ENCODE results near the gene MVB12B. TPM values are rescaled to one million over a fixed set of nuclear protein-coding genes. Genes with fewer than 3 reads are reported as not detected.

The MVB12B gene
- total and polyA plus RNA-seq, 2 of the 13 experiments (the other 11 are each of a cell fraction or from before 2014, with no cell fraction given): 12.1 to 30.1 TPM

- TF ChIP-seq PRDM15 (CRISPR knock-in tag; IDR thresholded peaks at IDR 0.05): no peak
Observed at GRCh38 chr9:126348911-126349550, 22.4 kb downstream of the MVB12B start (continued).

GRCh38 chr9:126354887-126355770 is 28.5 kb downstream of the MVB12B start:
- no peak overlapping the region for H3K4me2 ChIP-seq (ENCODE audit: low read depth, low read length)
- H3K27ac ChIP-seq (ENCODE audit: extremely low read length, insufficient read depth, low read length): no peak overlapping the region
- H3K36me3 ChIP-seq (replicated peaks in 1 of 2; ENCODE audit: control insufficient read depth in 1 of 2, insufficient read depth in 2 of 2, low read length in 2 of 2): peaks cover 0 to 9% of the 10 kb centered on the region in 2 experiments; a peak in 1 of 5 replicates
- intact Hi-C loops (cut with micrococcal nuclease; ENCODE audit: unreplicated experiment) (no loop called here), in situ Hi-C loops (cut with HindIII; ENCODE audit: extremely low pct_ligation_motif_present, low pct_unique_long_range_greater_than_20kb) (no loop called here)
- no peaks in the 10 kb centered on the region; the same call in 1 of the 2 replicates for H4K20me1 ChIP-seq (ENCODE audit: insufficient read depth, low read length)
- H3K4me3 ChIP-seq (replicated peaks in 1 of 3; ENCODE audit: insufficient read depth in 1 of 3, low read depth in 2 of 3, low read length in 3 of 3): no peak overlapping the region
- H3K9ac ChIP-seq (ENCODE audit: insufficient read depth, low read depth, low read length): no peak overlapping the region
- 93% methylated on average over 12 of the region's 12 CpGs for WGBS (ENCODE audit: low lambda C conversion rate)
- DNase-seq (ENCODE audit: low spot score) (no peak), ATAC-seq (no peak), FAIRE-seq (no peak)
- H2AFZ ChIP-seq (ENCODE audit: low read length): no peak overlapping the region
- no TSS peak for BruUV-seq (replicated peaks)
- no peaks in the 10 kb centered on the region for H3K27me3 ChIP-seq (ENCODE audit: control insufficient read depth in 1 of 2, insufficient read depth in 2 of 2, low read length in 2 of 2)
- peaks cover 84% of the 10 kb centered on the region for H3K79me2 ChIP-seq (ENCODE audit: insufficient read depth, low read length)
- peaks cover 13% of the 10 kb centered on the region for H3K9me3 ChIP-seq (ENCODE audit: low read length)
- ChIA-PET CTCF (ENCODE audit: low intra/inter-chr PET ratio, low total read pairs) (no interaction called here), POLR2A (no interaction called here)
- peaks cover 4% of the 10 kb centered on the region; the same call in 1 of the 2 replicates for H3K4me1 ChIP-seq (ENCODE audit: insufficient read depth, low read length)
- TF ChIP-seq MED1 (CRISPR knock-in tag; IDR thresholded peaks at IDR 0.05) (no peak), NFRKB (IDR thresholded peaks at IDR 0.05) (no peak), HMG20A (CRISPR knock-in tag; IDR thresholded peaks at IDR 0.05; ENCODE audit: borderline replicate concordance) (no peak), ZFP90 (CRISPR knock-in tag; IDR thresholded peaks at IDR 0.05; ENCODE audit: borderline replicate concordance) (no peak), ZBTB42 (CRISPR knock-in tag; IDR thresholded peaks at IDR 0.05) (no peak), ATF5 (CRISPR knock-in tag; IDR thresholded peaks at IDR 0.05; ENCODE audit: low read depth) (no peak), ZNF772 (CRISPR knock-in tag; IDR thresholded peaks at IDR 0.05) (no peak), HDAC6 (IDR thresholded peaks at IDR 0.05; ENCODE audit: low read depth, low read length) (no peak), ZNF468 (CRISPR knock-in tag; IDR thresholded peaks at IDR 0.05) (no peak), ZNF644 (CRISPR knock-in tag; IDR thresholded peaks at IDR 0.05; ENCODE audit: low read depth) (no peak), LRRFIP1 (CRISPR knock-in tag; conservative IDR thresholded peaks at IDR 0.05) (no peak), RBFOX2 (IDR thresholded peaks at IDR 0.05; ENCODE audit: low read depth, low read length) (no peak), ZNF576 (CRISPR knock-in tag; IDR thresholded peaks at IDR 0.05) (no peak), CBFB (CRISPR knock-in tag; IDR thresholded peaks at IDR 0.05) (no peak)
